ENCODE data around the gene FXR2.
A peak's percentile ranks its signal among the peaks of the same experiment; 100 is the strongest.

The FXR2 gene

GRCh38 chr17:7589204-7589868, 25.4 kb downstream of the FXR2 start:
- peak in 49 of 56 donors; percentile 29 to 90 (median 64) for DNase-seq

GRCh38 chr17:7588553-7589203, 26.0 kb downstream of the FXR2 start:
- DNase-seq: no peak

- no peak for DNase-seq
These were observed 27.1 kb downstream of the FXR2 start for GRCh38 chr17:7587420-7588151.

GRCh38 chr17:7586673-7587419, 27.9 kb downstream of the FXR2 start:
- no peak for DNase-seq

- peak; percentile 80 to 100 (median 94) for DNase-seq
These were observed 31.2 kb downstream of the FXR2 start, which contains the start of gene MPDU1 for GRCh38 chr17:7583253-7584109. Gene MPDU1 (plus strand): TSS chr17:7583852. CDS start chr17:7583863, 11 bp downstream.

- DNase-seq: no peak
These were observed 32.1 kb downstream of the FXR2 start for GRCh38 chr17:7582396-7583252.

- DNase-seq: no peak
These were observed 33.8 kb downstream of the FXR2 start for GRCh38 chr17:7580604-7581575.

- peak in 1 of 56 donors; percentile 20 for DNase-seq
These were observed 34.7 kb downstream of the FXR2 start for GRCh38 chr17:7579834-7580603.

- DNase-seq: peak in 21 of 56 donors; percentile 17 to 67 (median 49)
These were observed 35.5 kb downstream of the FXR2 start, which contains the start of gene CD68 for GRCh38 chr17:7579001-7579833. Gene CD68 (plus strand): TSS chr17:7579638. CDS start chr17:7579678, 40 bp downstream.

- no peak for DNase-seq
These were observed 37.1 kb downstream of the FXR2 start for GRCh38 chr17:7577327-7578199.

- no peak for DNase-seq
These were observed 38.2 kb downstream of the FXR2 start for GRCh38 chr17:7576432-7576937.

- DNase-seq: no peak
These were observed 38.7 kb downstream of the FXR2 start for GRCh38 chr17:7575959-7576358.

- no peak for DNase-seq
These were observed 39.2 kb downstream of the FXR2 start for GRCh38 chr17:7575481-7575883.

GRCh38 chr17:7574176-7574953, 40.3 kb downstream of the FXR2 start:
- DNase-seq: no peak

Measured in amygdala (tissue), 56 donors.